T-helper 17 cell (primary cell): ENCODE results near the gene DLG2. TPM values are rescaled to one million over a fixed set of nuclear protein-coding genes. Genes with fewer than 3 reads are reported as not detected.

Source experiments
- ATAC-seq: fragments of 150-1000 bp; cut with Tn5 transposase; 2 replicates; pipeline ENCODE4 v1.10.0; 2021; ENCODE audit warnings: mild to moderate bottlenecking, moderate library complexity
- DNase-seq, 3 donors: peaks; one replicate each; pipeline versions ENCODE4 v3.0.0 to v3.0.0-alpha.2; 2020 to 2021
- H3K9me3 ChIP-seq: one replicate; pipeline ENCODE4 v1.7.0; 2013; ENCODE audit warnings: low read length, mild to moderate bottlenecking; ENCODE audit not compliant: control insufficient read depth, poor library complexity, severe bottlenecking
- H3K27ac Mint-ChIP-seq: one replicate; pipeline ENCODE4 v1.8.0; 2022; ENCODE audit warnings: mild to moderate bottlenecking, moderate library complexity, mixed read lengths
- H3K27me3 Mint-ChIP-seq: one replicate; pipeline ENCODE4 v1.8.0; 2022; ENCODE audit warnings: mixed read lengths
- H3K36me3 Mint-ChIP-seq: one replicate; pipeline ENCODE4 v1.8.0; 2022; ENCODE audit warnings: low read depth, mixed read lengths
- H3K4me1 Mint-ChIP-seq: one replicate; pipeline ENCODE4 v1.8.0; 2022; ENCODE audit warnings: mild to moderate bottlenecking, mixed read lengths
- H3K4me3 Mint-ChIP-seq: one replicate; pipeline ENCODE4 v1.8.0; 2022; ENCODE audit warnings: mild to moderate bottlenecking, moderate library complexity, mixed read lengths
- total RNA-seq, 4 donors: library from RNA in 2 of 4; stranded (reverse) in 2 of 4; gene quantifications; one replicate each; pipeline ENCODE4 v1.2.3 and lab custom pipeline; 2022 to 2026

DLG2 gene
- total RNA-seq, 2 donors from 2014 or later = 1.0 to 2.2 TPM

GRCh38 chr11:84503503-84503902 lies 1123.6 kb downstream of the DLG2 start:
- H3K27ac Mint-ChIP-seq = no peak overlapping the region
- no peak for ATAC-seq

GRCh38 chr11:84501750-84502149 lies 1125.4 kb downstream of the DLG2 start:
- Mint-ChIP-seq H3K4me3 (no peak overlapping the region), H3K27ac (no peak overlapping the region), H3K4me1 (no peaks in the 10 kb centered on the region), H3K36me3 (no peaks in the 10 kb centered on the region), H3K27me3 (no peaks in the 10 kb centered on the region)
- ATAC-seq (no peak), DNase-seq (no peak)
- H3K9me3 ChIP-seq = no peaks in the 10 kb centered on the region

More at GRCh38 chr11:84503503-84503902, 1123.6 kb downstream of the DLG2 start:
- no peaks in the 10 kb centered on the region for H3K9me3 ChIP-seq
- Mint-ChIP-seq H3K36me3 (no peaks in the 10 kb centered on the region), H3K4me3 (no peak overlapping the region), H3K27me3 (no peaks in the 10 kb centered on the region), H3K4me1 (no peaks in the 10 kb centered on the region)
- DNase-seq = no peak

DNA sequence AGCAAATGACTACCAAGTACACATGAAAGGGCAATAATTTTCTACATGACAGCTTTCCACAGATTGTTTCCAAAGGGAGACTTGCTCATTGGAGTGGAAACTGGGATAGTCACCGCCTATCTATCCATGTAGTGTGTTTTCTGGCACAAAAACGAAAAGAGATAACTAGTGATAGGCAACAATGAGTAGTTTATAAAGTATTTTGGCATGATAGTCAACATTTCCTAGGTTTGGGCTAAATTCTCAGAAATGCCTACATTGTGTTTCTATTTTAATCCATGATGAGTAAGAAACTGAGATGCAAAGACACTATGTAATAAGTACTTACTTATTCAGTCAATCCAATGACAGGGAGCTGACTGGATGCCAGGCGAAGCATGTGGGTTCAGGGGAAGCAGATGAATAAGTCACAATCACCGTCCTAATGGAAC lies 1129.1 kb downstream of the DLG2 start:
- Mint-ChIP-seq H3K27ac (no peak overlapping the region), H3K4me3 (no peak overlapping the region), H3K27me3 (no peaks in the 10 kb centered on the region)

DNA sequence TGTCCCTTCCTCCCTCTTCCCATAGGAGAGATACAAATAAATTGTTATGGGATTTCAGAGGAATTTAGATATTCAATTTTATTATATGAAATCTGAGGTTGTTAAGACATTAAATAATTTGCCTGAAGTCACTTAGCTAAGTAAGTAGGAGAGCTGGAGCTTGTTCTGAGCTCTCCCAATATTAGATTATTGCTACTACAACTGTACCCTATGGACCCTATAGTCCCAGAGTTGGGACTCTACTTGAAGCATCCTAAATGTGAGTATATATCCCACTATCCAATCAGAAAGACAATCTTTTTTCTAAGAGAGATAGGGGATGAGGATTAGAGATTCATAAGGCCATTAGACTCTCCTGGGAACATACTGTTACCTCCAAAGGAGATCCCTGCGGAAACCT lies 1130.0 kb downstream of the DLG2 start:
- Mint-ChIP-seq H3K27me3 (no peaks in the 10 kb centered on the region), H3K27ac (no peak overlapping the region), H3K4me3 (no peak overlapping the region), H3K36me3 (no peaks in the 10 kb centered on the region), H3K4me1 (no peaks in the 10 kb centered on the region)
- ATAC-seq (no peak), DNase-seq (no peak)
- no peaks in the 10 kb centered on the region for H3K9me3 ChIP-seq

More for the DNA sequence above, 1129.1 kb downstream of the DLG2 start:
- no peaks in the 10 kb centered on the region for H3K9me3 ChIP-seq
- Mint-ChIP-seq H3K4me1 (no peaks in the 10 kb centered on the region), H3K36me3 (no peaks in the 10 kb centered on the region)
- ATAC-seq = no peak
- DNase-seq = no peak

GRCh38 chr11:84496122-84496521 lies 1131.0 kb downstream of the DLG2 start:
- Mint-ChIP-seq H3K27ac (no peak overlapping the region), H3K27me3 (no peaks in the 10 kb centered on the region), H3K4me3 (no peak overlapping the region), H3K36me3 (no peaks in the 10 kb centered on the region), H3K4me1 (no peaks in the 10 kb centered on the region)
- no peaks in the 10 kb centered on the region for H3K9me3 ChIP-seq
- DNase-seq (no peak), ATAC-seq (no peak)

DNA sequence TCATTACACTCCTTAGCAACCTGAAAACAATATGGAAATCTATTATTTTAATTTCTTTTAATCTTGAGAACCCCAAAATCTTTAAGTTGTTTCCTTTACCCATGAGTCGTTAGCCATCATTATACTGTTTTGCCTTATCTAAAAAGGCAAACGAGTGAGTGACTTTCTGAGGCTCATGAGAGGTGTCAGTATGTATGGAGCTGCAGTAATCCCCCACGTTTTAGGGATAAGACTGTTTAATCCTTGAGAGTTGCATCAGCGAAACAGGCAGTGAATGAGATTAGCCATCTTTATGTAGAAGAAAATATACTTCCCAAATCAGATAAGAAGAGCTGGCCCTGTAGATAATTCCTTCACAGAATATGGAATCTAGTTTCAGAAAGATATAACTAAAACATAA lies 1147.0 kb downstream of the DLG2 start:
- DNase-seq = no peak
- no peaks in the 10 kb centered on the region for H3K27me3 Mint-ChIP-seq
- no peak overlapping the region for H3K27ac Mint-ChIP-seq

GRCh38 chr11:84476581-84476980 lies 1150.6 kb downstream of the DLG2 start:
- H3K9me3 ChIP-seq = no peaks in the 10 kb centered on the region
- no peak for DNase-seq
- Mint-ChIP-seq H3K27ac (no peak overlapping the region), H3K4me1 (no peaks in the 10 kb centered on the region), H3K4me3 (no peak overlapping the region), H3K36me3 (no peaks in the 10 kb centered on the region), H3K27me3 (no peaks in the 10 kb centered on the region)
- no peak for ATAC-seq

More for the DNA sequence above, 1147.0 kb downstream of the DLG2 start:
- no peak for ATAC-seq
- H3K36me3 Mint-ChIP-seq = no peaks in the 10 kb centered on the region
- no peaks in the 10 kb centered on the region for H3K9me3 ChIP-seq
- H3K4me1 Mint-ChIP-seq = no peaks in the 10 kb centered on the region
- no peak overlapping the region for H3K4me3 Mint-ChIP-seq

DNA sequence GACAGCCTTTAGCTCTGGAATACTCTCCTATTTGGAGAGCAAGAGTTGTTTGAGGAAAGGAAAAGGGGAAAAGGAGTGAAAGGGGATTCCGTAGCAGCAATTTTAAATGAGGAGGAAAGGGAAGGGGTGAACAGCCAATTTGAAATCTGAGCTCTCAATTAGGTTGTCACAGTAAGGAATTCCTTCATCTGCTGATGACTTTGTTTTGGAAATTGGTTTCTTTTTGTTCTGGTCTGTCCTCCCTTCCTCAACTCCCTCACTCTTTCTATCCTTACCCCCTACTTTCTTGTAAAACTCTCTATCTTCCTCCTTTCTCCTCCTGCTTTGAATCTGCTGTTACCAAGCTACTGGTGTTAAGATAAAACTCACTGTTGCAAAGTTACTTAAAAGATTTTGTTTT lies 1155.6 kb downstream of the DLG2 start:
- no peaks in the 10 kb centered on the region for H3K9me3 ChIP-seq
- Mint-ChIP-seq H3K27me3 (no peaks in the 10 kb centered on the region), H3K36me3 (no peaks in the 10 kb centered on the region), H3K4me1 (no peaks in the 10 kb centered on the region), H3K27ac (no peak overlapping the region), H3K4me3 (no peak overlapping the region)
- DNase-seq (no peak), ATAC-seq (no peak)

DNA sequence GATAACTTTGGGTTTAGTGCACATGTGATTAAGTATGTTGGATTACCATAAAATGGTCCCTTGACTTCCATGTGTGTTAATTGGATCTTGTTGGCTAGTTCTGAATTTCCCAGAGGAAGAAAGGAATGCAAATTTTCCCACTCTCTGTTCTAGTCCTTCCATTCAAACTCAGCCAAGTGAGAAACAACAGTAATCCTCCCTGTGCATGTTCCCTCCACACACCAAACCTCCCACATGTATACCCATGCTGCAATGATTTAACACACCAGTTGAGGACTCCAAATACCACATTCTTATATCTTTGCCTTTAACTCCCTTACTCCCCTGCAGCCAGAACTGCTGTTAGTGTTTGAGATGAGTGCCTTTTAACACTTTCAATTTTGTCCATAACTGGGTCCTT lies 1158.9 kb downstream of the DLG2 start:
- ATAC-seq (no peak), DNase-seq (no peak)
- H3K36me3 Mint-ChIP-seq = no peaks in the 10 kb centered on the region
- no peaks in the 10 kb centered on the region for H3K27me3 Mint-ChIP-seq
- no peak overlapping the region for H3K27ac Mint-ChIP-seq
- no peak overlapping the region for H3K4me3 Mint-ChIP-seq
- H3K9me3 ChIP-seq = no peaks in the 10 kb centered on the region
- no peaks in the 10 kb centered on the region for H3K4me1 Mint-ChIP-seq

GRCh38 chr11:84465040-84465439 lies 1162.1 kb downstream of the DLG2 start:
- no peak for DNase-seq

GRCh38 chr11:84455691-84456090 lies 1171.5 kb downstream of the DLG2 start:
- H3K4me1 Mint-ChIP-seq = no peaks in the 10 kb centered on the region
- ATAC-seq (no peak), DNase-seq (no peak)
- no peaks in the 10 kb centered on the region for H3K9me3 ChIP-seq
- H3K4me3 Mint-ChIP-seq = no peak overlapping the region
- H3K27ac Mint-ChIP-seq = no peak overlapping the region
- no peaks in the 10 kb centered on the region for H3K36me3 Mint-ChIP-seq
- H3K27me3 Mint-ChIP-seq = no peaks in the 10 kb centered on the region

More at GRCh38 chr11:84465040-84465439, 1162.1 kb downstream of the DLG2 start:
- Mint-ChIP-seq H3K27me3 (no peaks in the 10 kb centered on the region), H3K4me1 (no peaks in the 10 kb centered on the region), H3K4me3 (no peak overlapping the region), H3K36me3 (no peaks in the 10 kb centered on the region), H3K27ac (no peak overlapping the region)
- no peaks in the 10 kb centered on the region for H3K9me3 ChIP-seq
- ATAC-seq = no peak

- H3K27ac Mint-ChIP-seq = no peak overlapping the region
- no peaks in the 10 kb centered on the region for H3K9me3 ChIP-seq
- no peaks in the 10 kb centered on the region for H3K4me1 Mint-ChIP-seq
- ATAC-seq = no peak
- no peaks in the 10 kb centered on the region for H3K36me3 Mint-ChIP-seq
- H3K4me3 Mint-ChIP-seq = no peak overlapping the region
- H3K27me3 Mint-ChIP-seq = no peaks in the 10 kb centered on the region
- DNase-seq = no peak
Observed at GRCh38 chr11:84452211-84452610, 1174.9 kb downstream of the DLG2 start.

- H3K27ac Mint-ChIP-seq = no peak overlapping the region
- DNase-seq = no peak
- no peaks in the 10 kb centered on the region for H3K4me1 Mint-ChIP-seq
- H3K36me3 Mint-ChIP-seq = no peaks in the 10 kb centered on the region
- no peak for ATAC-seq
- no peaks in the 10 kb centered on the region for H3K9me3 ChIP-seq
- no peak overlapping the region for H3K4me3 Mint-ChIP-seq
- no peaks in the 10 kb centered on the region for H3K27me3 Mint-ChIP-seq
Observed at GRCh38 chr11:84438565-84438964, 1188.6 kb downstream of the DLG2 start.

GRCh38 chr11:84437071-84437980 lies 1189.8 kb downstream of the DLG2 start:
- H3K36me3 Mint-ChIP-seq = no peaks in the 10 kb centered on the region
- no peak overlapping the region for H3K27ac Mint-ChIP-seq
- no peaks in the 10 kb centered on the region for H3K9me3 ChIP-seq
- H3K4me1 Mint-ChIP-seq = no peaks in the 10 kb centered on the region
- DNase-seq = no peak
- ATAC-seq = no peak
- H3K4me3 Mint-ChIP-seq = no peak overlapping the region
- no peaks in the 10 kb centered on the region for H3K27me3 Mint-ChIP-seq
